Endothelial cell of hepatic sinusoid (primary cell): ENCODE data around the gene WNT10A.

Experiments
- in situ Hi-C: cut with HindIII; loops from 2 replicates; pipeline ENCODE4 v1.10.0; 2017; ENCODE audit warnings: low sequenced_read_pairs

The WNT10A gene

GRCh38 chr2:218891275-218892135 lies 10.9 kb downstream of the WNT10A start:
- in situ Hi-C loops: no loop called here

GRCh38 chr2:218892693-218893348 lies 12.2 kb downstream of the WNT10A start:
- in situ Hi-C loops: no loop called here

- in situ Hi-C loops: no loop called here
Measured at GRCh38 chr2:218893349-218894150, 12.9 kb downstream of the WNT10A start.

- in situ Hi-C loops: no loop called here
Measured at GRCh38 chr2:218894151-218894879, 13.7 kb downstream of the WNT10A start.

- in situ Hi-C loops: no loop called here
Measured at GRCh38 chr2:218894880-218895157, 14.2 kb downstream of the WNT10A start.

GRCh38 chr2:218895326-218895725 lies 14.7 kb downstream of the WNT10A start:
- in situ Hi-C loops: no loop called here

GRCh38 chr2:218895759-218896500 lies 15.3 kb downstream of the WNT10A start:
- in situ Hi-C loops: no loop called here

- in situ Hi-C loops: no loop called here
Measured at GRCh38 chr2:218896501-218897393, 16.1 kb downstream of the WNT10A start.

- in situ Hi-C loops: no loop called here
Measured at GRCh38 chr2:218897394-218898108, 16.9 kb downstream of the WNT10A start.

GRCh38 chr2:218898109-218898878 lies 17.6 kb downstream of the WNT10A start:
- in situ Hi-C loops: no loop called here

GRCh38 chr2:218899147-218899546 lies 18.5 kb downstream of the WNT10A start:
- in situ Hi-C loops: no loop called here

GRCh38 chr2:218902427-218902826 lies 21.8 kb downstream of the WNT10A start:
- in situ Hi-C loops: no loop called here

GRCh38 chr2:218904176-218904575 lies 23.5 kb downstream of the WNT10A start:
- in situ Hi-C loops: no loop called here

- in situ Hi-C loops: loop anchor here (5.0 kb wide), 1 partner anchor 37 kb away; no protein-coding TSS in a partner anchor
Measured at GRCh38 chr2:218908721-218909619, 28.3 kb downstream of the WNT10A start.

GRCh38 chr2:218910741-218911140 lies 30.1 kb downstream of the WNT10A start:
- in situ Hi-C loops: no loop called here

- in situ Hi-C loops: no loop called here
Measured at GRCh38 chr2:218920504-218920903, 39.9 kb downstream of the WNT10A start.

- in situ Hi-C loops: loop anchor here (5.0 kb wide), 1 partner anchor 92 kb away; the partner anchor contains the start of gene PRKAG3
Measured at GRCh38 chr2:218924757-218925156, 44.1 kb downstream of the WNT10A start.
